Nucleus accumbens (tissue), 56 donors: ENCODE data around the gene RBMS2.
"Not testable (repeated sequence)": the region's sequence is repeated elsewhere in the genome, so short reads cannot be mapped to it uniquely, and the experiment has no call there.

Source experiments
- DNase-seq, 56 donors: peaks; one replicate each; lab custom pipeline; 2025; lab: John Stamatoyannopoulos, UW

RBMS2 gene

DNA sequence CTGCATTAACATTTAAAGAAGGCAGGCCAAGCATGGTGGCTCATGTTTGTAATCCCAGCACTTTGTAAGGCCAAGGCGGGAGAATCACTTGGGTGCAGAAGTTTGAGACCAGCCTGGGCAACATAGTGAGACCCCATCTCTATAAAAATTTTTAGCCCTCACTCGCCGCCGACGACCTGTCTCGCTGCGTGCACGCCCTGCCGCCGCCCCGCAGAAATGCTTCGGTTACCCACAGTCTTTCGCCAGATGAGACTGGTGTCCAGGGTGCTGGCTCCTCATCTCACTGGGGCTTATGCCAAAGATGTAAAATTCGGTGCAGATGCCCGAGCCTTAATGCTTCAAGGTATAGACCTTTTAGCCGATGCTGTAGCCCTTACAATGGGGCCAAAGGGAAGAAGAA, 10.8 kb upstream of the RBMS2 start:
- DNase-seq = no peak

DNA sequence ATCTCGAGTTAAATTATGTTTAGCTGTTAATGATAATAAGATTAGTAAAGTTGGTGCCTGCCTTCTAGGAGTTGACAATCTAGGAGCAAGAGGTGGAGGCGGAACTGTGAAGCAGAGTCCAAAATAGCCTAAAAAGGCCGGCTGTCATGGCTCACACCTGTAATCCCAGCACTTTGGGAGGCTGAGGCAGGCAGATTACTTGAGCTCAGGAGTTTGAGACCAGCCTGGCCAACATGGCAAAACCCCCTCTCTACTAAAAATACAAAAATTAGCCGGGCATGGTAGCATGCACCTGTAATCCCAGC, 7.7 kb upstream of the RBMS2 start:
- not testable (repeated sequence) for DNase-seq

DNA sequence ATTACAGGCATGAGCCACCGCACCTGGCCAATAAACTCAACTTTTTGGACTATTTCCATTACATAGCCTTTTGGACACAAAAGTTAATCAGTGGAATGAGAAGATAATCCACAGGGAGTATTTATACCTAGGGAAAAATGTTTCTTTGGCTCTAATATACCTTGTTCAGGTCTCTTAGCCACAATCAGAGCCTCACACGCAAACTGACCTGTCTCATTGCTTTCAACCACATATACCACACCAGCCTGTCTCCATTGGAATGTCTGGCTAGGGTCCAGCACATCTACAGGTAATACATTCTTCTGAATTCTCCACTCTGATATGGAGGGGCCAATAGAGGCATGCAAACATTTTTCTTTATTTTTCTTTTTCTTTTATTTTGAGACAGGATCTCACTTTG, 3.8 kb upstream of the RBMS2 start:
- DNase-seq = no peak

DNA sequence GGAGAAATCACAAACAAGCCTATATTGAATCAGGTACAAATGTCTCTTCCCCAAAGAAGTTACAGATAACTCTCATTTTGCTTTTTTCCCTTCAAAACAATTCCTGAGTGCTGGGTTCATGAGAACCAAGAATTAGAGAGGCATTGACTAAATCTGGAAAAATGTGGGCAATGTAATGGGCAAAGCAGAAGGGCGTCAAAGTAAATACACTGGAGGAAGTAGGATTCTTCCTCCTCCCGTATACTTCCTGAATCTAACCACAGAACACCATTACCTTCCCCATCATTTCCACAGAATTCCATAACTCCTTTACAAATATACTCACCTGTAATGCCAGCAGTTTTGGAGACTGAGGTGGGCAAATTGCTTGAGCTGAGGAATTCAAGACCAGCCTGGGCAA, 3.0 kb upstream of the RBMS2 start:
- no peak for DNase-seq

DNA sequence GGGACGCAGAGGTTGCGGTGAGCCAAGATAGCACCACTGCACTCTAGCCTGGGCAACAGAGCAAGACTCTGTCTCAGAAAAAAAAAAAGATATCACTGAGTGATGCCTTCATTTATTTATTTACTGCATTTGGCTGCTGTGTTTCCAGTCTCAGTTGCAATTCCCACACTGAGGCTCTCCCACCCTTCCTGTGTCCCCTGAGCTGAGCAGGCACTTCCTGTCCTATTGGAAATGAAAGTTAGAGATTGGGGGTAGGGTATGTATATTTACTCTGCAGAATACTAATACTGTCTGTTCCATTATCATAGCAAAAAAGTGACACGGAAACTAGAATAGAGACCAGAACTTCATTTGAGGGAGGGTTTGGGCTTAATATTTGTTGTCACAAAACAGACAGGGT, 1.6 kb upstream of the RBMS2 start:
- no peak for DNase-seq

DNA sequence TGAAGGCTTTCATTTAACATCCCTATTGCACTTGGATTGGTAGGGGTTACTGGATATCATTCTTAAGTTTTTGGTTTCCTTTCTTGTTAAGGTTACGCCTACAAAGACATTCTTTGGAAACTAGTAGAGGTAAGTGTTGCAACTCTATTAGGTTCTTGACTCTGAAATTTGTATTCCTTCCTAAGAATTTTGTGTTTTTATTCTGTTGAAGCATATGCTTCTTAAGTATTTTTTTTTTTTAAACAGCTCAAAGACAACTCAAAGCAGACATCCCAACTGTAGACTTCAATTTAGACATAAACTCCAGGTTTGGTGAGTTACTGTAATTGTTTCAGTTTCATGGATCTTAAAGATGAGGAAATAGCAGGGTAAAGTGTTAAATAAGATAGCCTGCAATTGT, 1.1 kb upstream of the RBMS2 start:
- DNase-seq = no peak

DNA sequence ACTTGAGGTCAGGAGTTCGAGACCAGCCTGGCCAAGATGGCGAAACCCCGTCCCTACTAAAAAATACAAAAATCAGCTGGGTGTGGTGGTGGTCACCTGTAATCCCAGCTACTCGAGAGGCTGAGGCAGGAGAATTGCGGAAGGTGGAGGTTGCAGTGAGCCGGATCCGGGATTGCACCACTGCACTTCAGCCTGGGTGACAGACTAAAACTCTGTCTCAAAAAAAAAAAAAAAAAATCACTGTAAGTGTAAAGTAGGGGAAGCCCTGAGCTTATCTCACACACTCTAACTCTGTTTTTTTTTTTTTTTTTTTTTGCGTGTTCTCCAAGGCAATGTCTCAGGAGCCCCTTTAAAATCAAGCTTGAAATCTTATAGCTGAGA, 421 bp upstream of the RBMS2 start:
- DNase-seq = peak in 1 of 56 donors; percentile 1

DNA sequence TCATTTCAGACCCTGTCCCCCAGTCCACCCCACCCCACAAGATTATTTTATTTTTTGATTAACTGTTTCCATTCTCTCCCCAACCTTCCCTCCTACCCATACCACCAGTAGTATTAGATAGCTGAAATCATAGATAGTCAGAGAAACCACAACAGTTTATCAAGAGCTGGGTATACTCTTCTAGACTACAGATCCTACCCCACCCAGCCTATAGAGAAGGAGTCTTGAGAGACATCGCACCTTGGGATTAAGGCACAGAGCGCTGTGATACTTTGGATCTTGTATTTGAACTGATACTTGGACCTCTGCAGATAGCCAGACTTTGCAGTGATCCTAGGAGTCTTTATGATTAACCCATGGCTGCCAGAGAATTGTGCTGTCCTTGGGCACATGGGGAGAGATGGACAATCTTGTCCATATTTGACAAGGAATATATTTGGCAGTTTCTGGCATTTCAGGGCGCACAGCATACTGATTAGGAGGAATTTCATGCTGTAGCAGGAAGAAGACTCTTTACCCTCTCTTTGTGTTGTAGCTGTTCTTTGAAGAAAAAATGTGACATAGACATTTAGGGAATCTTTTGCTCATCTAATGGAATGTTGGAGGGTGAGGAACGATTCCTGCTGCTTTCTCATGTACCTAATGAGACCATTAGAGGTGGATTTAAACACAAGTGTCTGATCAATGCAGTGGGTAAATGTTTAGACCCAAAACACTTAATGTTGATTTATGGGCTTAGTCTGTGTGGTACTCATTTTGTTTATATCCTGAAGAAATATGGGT, 982 bp downstream of the RBMS2 start:
- peak in 3 of 56 donors; percentile 0 to 23 (median 1) for DNase-seq

DNA sequence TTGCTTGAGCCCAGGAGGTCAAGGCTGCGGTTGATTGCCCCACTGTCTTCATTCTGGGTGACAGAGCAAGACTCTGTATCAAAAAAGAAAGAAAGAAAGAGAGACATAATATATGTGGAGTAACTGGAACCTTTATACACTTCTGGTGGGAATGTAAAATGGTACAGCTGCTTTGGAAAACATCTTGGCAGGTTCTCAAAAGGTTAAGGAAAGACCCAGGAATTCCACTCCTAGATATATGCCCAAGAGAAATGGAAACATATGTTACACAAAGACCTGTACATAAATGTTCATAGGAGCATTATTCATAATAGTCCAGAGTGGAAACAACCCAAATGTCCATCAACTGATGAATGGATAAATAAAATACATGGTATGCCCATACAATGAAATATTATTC, 7.2 kb downstream of the RBMS2 start:
- DNase-seq = no peak

DNA sequence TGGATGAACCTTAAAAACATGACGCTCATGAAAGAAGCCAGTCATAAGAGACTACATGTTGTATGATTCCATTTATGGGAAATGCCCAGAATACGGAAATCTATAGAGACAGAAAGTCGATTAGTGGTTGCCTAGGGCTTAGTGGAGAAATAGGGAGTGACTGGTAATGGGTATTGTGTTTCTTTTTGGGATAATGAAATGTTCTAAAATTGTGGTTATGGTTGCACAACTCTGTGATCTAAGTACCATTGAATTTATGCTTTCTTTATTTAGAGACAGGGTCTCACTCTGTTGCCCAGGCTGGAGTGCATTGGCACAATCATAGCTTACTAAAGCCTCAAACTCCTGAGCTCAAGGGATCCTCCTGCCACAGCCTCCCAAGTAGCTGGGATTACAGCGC, 8.0 kb downstream of the RBMS2 start:
- DNase-seq = no peak

DNA sequence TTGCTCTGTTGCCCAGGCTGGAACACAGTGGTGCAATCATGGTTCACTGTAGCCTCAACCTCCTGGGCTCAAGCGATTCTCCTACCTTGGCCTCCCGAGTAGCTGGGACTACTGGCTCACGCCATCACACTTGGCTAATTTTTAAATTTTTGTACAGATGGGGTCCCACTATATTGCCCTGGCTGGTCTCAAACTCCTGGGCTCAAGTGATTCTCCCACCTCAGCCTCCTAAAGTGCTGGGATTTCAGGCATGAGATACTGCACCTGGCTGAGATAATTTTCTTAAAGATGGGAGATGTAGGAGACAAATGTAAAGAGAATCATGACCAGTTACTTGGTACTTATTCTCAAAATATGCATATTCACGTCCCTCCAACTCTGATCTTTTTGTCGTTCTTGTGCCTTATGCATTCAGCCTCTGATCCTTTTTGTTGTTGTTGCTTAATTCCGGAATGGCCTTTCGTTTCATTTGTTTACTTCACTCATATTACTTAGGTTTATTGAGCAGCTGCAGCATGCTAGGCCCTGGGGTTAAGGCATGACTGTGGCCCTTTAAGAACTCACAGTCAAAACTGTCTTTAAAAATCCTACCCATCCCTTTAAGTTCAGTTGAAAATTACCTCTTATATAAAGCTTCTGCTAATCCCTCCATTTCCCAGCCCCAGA, 8.9 kb downstream of the RBMS2 start:
- DNase-seq = no peak

DNA sequence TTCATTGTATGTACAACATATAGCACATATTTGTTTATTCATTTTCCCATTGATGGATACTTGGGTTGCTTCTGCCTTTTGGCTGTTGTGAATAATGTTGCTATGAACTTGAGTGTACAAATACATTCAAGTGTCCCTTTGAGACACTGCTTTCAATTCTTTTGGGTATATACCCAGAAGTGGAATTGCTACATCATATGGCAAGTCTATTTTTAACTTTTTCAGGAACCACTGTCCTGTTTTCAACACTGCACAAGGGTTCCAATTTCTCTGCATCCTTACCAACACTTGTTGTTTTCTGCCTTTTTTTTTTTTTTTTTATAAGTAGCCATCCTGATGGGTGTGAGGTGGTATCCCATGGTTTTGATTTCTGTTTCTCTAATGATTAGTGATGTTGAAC, 15.9 kb downstream of the RBMS2 start:
- no peak for DNase-seq

DNA sequence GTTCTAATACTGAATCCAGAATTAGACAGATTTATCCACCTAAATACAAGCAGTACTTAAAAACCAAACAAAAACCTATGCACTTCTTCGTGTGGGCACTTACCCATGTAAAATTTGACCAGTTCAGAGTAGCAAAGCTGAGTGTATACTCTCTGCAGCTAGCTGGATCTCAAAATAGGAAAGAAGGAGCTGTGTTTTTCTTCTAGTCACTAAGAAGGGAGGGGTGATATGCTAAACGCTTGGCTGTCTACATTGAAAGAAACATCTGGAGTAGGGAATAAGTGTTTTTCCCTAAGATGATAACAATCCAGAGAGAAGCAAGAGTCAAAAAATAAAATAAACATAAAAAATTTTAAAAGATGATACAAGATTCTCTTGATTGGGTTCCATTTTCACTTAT, 20.0 kb downstream of the RBMS2 start:
- DNase-seq = no peak

DNA sequence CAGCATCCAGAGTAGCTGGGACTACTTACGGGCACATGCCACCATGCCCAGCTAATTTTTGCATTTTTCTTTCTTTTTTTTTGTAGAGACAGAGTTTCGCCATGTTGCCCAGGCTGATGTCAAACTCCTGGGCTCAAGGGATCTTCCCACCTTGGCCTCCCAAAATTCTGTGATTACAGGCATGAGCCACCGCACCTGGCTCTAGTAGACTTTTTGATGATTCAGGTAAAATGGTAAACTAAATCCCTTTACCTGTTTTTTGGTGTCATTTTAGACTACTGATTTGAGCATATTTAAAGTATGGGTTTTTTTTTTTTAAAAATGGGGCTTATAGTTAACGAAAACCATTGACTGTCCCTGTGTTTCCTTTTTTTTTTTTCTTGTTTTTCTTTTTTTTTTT, 20.5 kb downstream of the RBMS2 start:
- no peak for DNase-seq

DNA sequence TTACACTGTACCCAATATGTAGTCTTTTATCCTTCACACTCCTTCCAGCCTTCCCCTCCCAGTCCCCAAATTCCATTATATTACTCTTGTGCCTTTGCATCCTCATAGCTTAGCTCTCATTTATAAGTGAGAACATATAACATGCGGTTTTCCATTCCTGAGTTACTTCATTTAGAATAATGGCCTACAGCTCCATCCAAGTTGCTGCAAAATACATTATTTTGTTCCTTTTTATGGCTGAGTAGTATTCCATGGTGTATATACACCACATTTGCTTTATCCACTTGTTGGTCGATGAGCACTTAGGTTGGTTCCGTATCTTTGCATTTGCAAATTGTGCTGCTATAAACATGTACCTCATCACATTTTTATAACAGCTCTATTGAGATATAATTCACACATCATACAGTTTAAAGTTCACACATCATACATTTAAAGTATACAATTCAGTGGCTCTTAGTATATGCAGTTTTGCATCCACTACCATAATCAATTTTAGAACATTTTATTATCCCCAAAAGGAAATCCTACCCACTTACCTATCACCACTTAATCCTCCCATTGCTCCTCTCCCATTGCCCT, 23.5 kb downstream of the RBMS2 start:
- no peak for DNase-seq

DNA sequence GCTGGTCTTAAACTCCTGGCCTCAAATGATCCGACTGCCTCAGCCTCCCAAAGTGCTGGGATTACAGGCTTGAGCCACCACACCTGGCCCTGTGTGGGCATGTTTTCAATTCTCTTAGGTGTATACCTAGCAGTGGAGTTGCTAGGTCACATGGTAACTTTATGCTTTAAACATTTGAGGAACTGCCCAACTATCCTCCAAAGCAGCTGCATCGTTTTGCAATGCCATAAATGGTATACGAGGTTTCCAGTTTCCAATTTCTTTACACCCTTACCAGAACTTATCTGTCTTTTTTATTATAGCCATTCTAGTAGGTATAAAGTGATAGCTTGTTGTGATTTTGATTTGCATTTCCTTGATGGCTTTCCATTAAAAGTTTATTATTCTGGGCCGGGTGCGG, 25.1 kb downstream of the RBMS2 start:
- no peak for DNase-seq

DNA sequence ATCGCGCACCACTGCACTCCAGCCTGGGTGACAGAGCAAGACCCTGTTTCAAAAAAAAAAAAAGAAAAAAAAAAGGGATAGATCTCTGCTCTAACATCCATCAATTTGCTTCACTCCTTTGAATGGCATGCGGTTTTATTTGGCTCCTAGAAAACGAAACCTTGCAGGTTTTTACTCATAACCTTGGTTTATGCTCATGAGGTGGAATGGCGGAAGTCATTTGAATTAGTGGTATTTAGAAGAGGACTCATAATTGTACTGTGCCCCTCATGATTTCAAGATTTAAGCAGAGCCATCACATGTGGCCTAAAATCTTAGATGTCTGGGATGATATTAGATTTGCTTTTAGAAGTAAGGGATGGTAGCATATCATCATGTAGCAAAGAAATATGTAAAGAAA, 29.4 kb downstream of the RBMS2 start:
- no peak for DNase-seq

DNA sequence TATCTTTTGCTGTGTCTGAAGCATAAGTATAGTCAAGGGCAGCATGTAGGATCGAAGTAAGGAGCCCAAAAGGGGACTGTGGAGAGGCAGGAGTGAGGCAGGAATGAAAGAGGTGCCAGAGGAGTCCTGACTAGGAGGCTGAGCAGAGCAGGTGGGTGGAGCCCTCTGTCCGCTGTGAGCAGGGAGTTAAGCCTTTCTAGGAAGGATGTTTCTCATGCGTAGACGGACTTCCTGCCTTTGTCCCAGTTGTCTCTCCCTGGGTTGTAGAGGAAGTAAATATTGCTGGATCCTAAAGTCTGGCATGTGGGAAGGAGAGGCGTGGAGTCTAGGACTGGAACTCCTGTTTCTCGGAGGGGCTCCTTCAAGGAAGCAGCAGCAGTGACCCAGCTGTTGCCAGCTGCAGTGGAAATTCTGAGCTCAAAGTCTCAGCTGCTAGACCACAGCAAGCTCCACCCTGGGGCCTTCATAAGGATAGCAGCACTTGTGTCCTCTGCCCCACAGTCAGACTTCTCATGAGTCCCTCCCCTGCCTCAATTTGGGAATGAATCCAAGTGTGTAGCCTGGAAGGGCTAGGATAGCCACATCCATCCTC, 44.0 kb downstream of the RBMS2 start:
- no peak for DNase-seq

DNA sequence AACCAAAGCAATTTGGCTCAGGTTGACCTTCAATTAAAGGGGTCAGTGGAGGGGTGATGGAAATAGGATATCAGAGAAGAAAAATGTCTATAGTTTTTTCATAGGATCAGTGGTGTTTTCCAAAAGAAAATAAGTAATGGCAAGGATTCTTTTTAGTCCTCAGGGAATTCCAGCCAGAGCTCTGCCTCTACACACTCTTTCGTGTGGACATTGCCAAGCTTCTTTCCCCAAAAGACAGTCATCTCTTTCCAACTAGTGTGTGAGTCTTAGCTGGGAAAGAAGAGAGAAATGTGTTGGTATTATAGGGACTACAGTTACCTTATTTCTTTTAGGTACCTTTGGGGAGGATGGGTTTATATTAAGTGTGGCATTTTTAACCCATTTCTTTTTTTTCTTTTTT, 46.5 kb downstream of the RBMS2 start:
- no peak for DNase-seq

DNA sequence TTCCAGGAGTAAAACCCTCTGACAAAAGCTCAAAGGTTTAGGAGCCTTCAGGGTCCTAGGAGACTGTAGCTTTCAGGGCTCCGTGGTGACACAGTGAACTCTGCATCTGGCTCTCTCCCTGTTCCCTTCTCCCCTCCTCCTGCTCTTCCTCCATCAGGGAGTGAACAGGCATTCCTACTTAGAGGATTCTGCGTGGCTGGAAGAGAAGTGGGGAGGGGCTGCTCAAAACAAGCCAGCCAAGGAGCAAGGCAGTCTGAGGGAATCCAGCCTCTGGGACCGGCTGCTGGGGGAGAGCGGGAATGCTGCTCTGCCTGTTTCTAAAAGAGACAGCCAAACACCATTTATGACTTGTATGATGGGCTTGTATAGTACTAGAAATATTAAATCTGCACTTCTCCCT, 49.5 kb downstream of the RBMS2 start:
- no peak for DNase-seq

DNA sequence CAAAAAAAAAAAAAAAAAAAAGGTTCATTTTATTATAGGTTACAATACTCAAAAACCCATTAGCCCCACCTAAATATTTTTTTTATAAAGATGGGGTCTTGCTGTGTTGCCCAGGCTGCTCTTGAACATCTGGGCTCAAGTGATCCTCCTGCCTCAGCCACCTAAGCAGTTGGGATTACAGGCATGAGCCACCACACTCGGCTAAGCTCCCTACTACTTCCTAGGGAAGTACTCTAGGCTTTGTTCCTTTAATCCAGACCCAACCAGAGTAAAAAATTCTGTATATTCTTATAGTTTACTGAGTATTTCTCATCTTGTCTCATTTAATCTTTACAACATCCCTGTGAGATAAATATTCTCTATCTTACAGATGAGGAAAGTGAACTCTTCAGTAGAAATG, 50.7 kb downstream of the RBMS2 start:
- DNase-seq = no peak

DNA sequence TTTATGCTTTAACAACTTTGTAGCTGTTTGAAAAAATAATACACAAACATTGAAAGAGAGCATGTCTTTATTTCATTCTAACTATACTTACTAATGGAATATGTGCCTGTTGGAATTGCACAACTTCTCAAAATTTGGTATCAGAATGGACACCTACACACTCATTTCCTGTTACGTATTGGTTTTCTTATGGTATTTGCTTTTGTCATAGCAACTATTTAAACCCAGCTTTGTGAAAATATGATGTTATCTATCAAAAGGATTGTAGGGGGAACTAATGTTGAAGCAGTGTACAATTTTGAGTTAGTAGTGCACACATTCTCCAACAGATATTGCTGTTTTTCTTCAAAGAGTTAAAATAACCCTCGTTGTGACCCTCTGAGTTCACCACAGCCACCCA, 52.6 kb downstream of the RBMS2 start:
- no peak for DNase-seq
